Tibial nerve (tissue), 4 donors: ENCODE results near the gene VWDE. TPM values are rescaled to one million over a fixed set of nuclear protein-coding genes. Genes with fewer than 3 reads are reported as not detected.

ENCODE experiments used
- DNase-seq, 2 donors: peaks; one replicate each; pipeline ENCODE4 v3.0.0-alpha.2; 2019; ENCODE audit warnings: low spot score in 2 of 2
- H3K27ac ChIP-seq, 4 donors: fragments of 200-600 bp; sonication (generic) in 3 of 4; one replicate each; pipeline ENCODE4 v1.5.1; 2017 to 2019; ENCODE audit warnings: mild to moderate bottlenecking in 1 of 4
- H3K27me3 ChIP-seq, 2 donors: fragments of 200-600 bp; sonication (generic) in 1 of 2; one replicate each; pipeline versions ENCODE4 v1.5.1 to v1.6.0; 2017 to 2019
- H3K36me3 ChIP-seq, 3 donors: fragments of 200-600 bp; sonication (generic); one replicate each; pipeline ENCODE4 v1.5.1; 2018 to 2019
- H3K4me1 ChIP-seq, 4 donors: fragments of 200-600 bp; sonication (generic) in 3 of 4; one replicate each; pipeline ENCODE4 v1.5.1; 2017 to 2019
- H3K4me3 ChIP-seq, 4 donors: fragments of 200-600 bp; sonication (generic) in 3 of 4; one replicate each; pipeline ENCODE4 v1.5.1; 2017 to 2019; ENCODE audit warnings: mild to moderate bottlenecking in 1 of 4, moderate library complexity in 1 of 4
- H3K9me3 ChIP-seq, 4 donors: fragments of 200-600 bp; sonication (generic) in 3 of 4; one replicate each; pipeline ENCODE4 v1.5.1; 2017 to 2019
- CTCF ChIP-seq, 5 experiments: fragments of 200-600 bp in 3 of 5; fragments of 450-650 bp in 2 of 5; sonication (generic) in 3 of 5; IDR thresholded peaks; one replicate each; pipeline ENCODE4 v1.5.1; 2016 to 2019; ENCODE audit warnings: antibody characterized with exemption in 5 of 5, mild to moderate bottlenecking in 3 of 5, moderate library complexity in 2 of 5
- EP300 ChIP-seq, 2 donors: sonication (generic); formaldehyde crosslinking; IDR thresholded peaks; one replicate each; pipeline ENCODE4 v1.6.1; 2017; ENCODE audit warnings: antibody characterized with exemption in 2 of 2, mild to moderate bottlenecking in 1 of 2
- POLR2A ChIP-seq, 2 donors: fragments of 450-650 bp; IDR thresholded peaks; one replicate each; pipeline ENCODE4 v1.6.1; 2017; ENCODE audit warnings: antibody characterized with exemption in 2 of 2, mild to moderate bottlenecking in 2 of 2, moderate library complexity in 2 of 2
- WGBS, 2 donors: methylation state at CpG; one replicate each; pipeline ENCODE4 v1.1.5; 2018; 5-methylcytosine and 5-hydroxymethylcytosine counted together
- total RNA-seq, 4 donors: library from RNA; depleted of rRNA; stranded (reverse); fragments of >200 nt; gene quantifications; one replicate each; pipeline ENCODE4 v1.1.0, GENCODE V29; 2016

VWDE gene
- total RNA-seq, 4 donors from 2014 or later, result 0.66 to 12.6 (median 1.9) TPM

GRCh38 chr7:12315049-12315448 is 88.6 kb downstream of the VWDE start:
- TF ChIP-seq POLR2A (IDR thresholded peaks at IDR 0.05) (no peak), CTCF (IDR thresholded peaks at IDR 0.05) (no peak), EP300 (IDR thresholded peaks at IDR 0.05) (no peak)
- no peak for DNase-seq
- Histone ChIP-seq H3K36me3 (no peaks in the 10 kb centered on the region), H3K27me3 (no peaks in the 10 kb centered on the region), H3K9me3 (no peaks in the 10 kb centered on the region), H3K4me1 (no peaks in the 10 kb centered on the region), H3K4me3 (no peak overlapping the region), H3K27ac (no peak overlapping the region)

GRCh38 chr7:12314199-12314598 is 89.5 kb downstream of the VWDE start:
- no peak for TF ChIP-seq POLR2A (IDR thresholded peaks at IDR 0.05)
- no peak for TF ChIP-seq EP300 (IDR thresholded peaks at IDR 0.05)
- TF ChIP-seq CTCF (IDR thresholded peaks at IDR 0.05), result no peak
- no peaks in the 10 kb centered on the region for H3K9me3 ChIP-seq

GRCh38 chr7:12305502-12305901 is 98.2 kb downstream of the VWDE start:
- H3K9me3 ChIP-seq, result peaks cover 0 to 6% (median 0%) of the 10 kb centered on the region in 4 donors
- no peak overlapping the region for H3K27ac ChIP-seq
- no peaks in the 10 kb centered on the region for H3K4me1 ChIP-seq
- H3K36me3 ChIP-seq, result no peaks in the 10 kb centered on the region
- no peak overlapping the region for H3K4me3 ChIP-seq
- no peak for DNase-seq
- TF ChIP-seq CTCF (IDR thresholded peaks at IDR 0.05) (no peak), POLR2A (IDR thresholded peaks at IDR 0.05) (no peak), EP300 (IDR thresholded peaks at IDR 0.05) (no peak)
- no peaks in the 10 kb centered on the region for H3K27me3 ChIP-seq

More at GRCh38 chr7:12314199-12314598, 89.5 kb downstream of the VWDE start:
- no peaks in the 10 kb centered on the region for H3K36me3 ChIP-seq
- no peaks in the 10 kb centered on the region for H3K27me3 ChIP-seq
- DNase-seq, result no peak
- H3K4me1 ChIP-seq, result no peaks in the 10 kb centered on the region
- no peak overlapping the region for H3K27ac ChIP-seq
- no peak overlapping the region for H3K4me3 ChIP-seq

DNA sequence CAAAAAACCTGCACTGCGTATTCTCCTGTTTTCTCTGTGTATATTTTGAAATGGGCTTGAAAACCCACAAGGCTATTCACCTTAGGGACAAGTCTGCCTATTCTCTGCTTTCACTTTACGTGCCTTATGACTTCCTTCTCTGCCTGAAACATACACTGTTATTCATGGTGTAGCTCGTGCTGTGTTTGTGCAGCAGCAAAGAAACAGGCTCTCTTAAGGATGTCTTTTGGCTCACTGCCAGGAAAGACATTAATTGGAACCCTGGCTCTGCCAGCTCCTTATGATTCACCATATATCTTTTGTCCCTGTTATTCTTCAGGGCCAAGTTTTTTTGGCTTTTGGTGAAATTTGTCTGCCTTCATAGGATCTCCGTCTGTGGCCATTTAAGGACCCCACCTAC is 100.2 kb downstream of the VWDE start:
- H3K9me3 ChIP-seq, result peaks cover 0 to 6% (median 0%) of the 10 kb centered on the region in 4 donors
- 45 to 47% methylated on average over 4 of the region's 4 CpGs for WGBS, 2 donors
- H3K4me3 ChIP-seq, result no peak overlapping the region
- H3K36me3 ChIP-seq, result no peaks in the 10 kb centered on the region
- no peak for DNase-seq
- no peak overlapping the region for H3K27ac ChIP-seq
- TF ChIP-seq POLR2A (IDR thresholded peaks at IDR 0.05) (no peak), CTCF (IDR thresholded peaks at IDR 0.05) (no peak), EP300 (IDR thresholded peaks at IDR 0.05) (no peak)
- no peaks in the 10 kb centered on the region for H3K4me1 ChIP-seq
- no peaks in the 10 kb centered on the region for H3K27me3 ChIP-seq

- Histone ChIP-seq H3K36me3 (no peaks in the 10 kb centered on the region), H3K9me3 (peaks cover 0 to 6% (median 0%) of the 10 kb centered on the region in 4 donors), H3K4me1 (no peaks in the 10 kb centered on the region), H3K27ac (no peak overlapping the region), H3K4me3 (no peak overlapping the region), H3K27me3 (no peaks in the 10 kb centered on the region)
- WGBS, 2 donors, result 50 to 57% methylated on average over 2 of the region's 2 CpGs
- TF ChIP-seq CTCF (IDR thresholded peaks at IDR 0.05), result no peak
- no peak for TF ChIP-seq POLR2A (IDR thresholded peaks at IDR 0.05)
- TF ChIP-seq EP300 (IDR thresholded peaks at IDR 0.05), result no peak
- DNase-seq, result no peak
Observed at GRCh38 chr7:12303062-12303461, 100.6 kb downstream of the VWDE start.
